Activated T-cell treated with anti-CD3 and anti-CD28 coated beads, Interleukin-2, amount 50 U/mL, for 4 hours (primary cell): ENCODE data around the gene SLC3A2. TPM values are rescaled to one million over a fixed set of nuclear protein-coding genes. Genes with fewer than 3 reads are reported as not detected.

Source experiments
- ATAC-seq, 2 donors: fragments of 200-7000 bp; cut with Tn5 transposase; one replicate each; pipeline ENCODE4 v1.10.0; 2021
- DNase-seq: peaks from one replicate; pipeline ENCODE4 v3.0.0-alpha.2; 2020
- H3K27me3 Mint-ChIP-seq: one replicate; pipeline ENCODE4 v1.8.0; 2021; ENCODE audit warnings: low read depth, mixed read lengths
- H3K36me3 Mint-ChIP-seq: one replicate; pipeline ENCODE4 v1.8.0; 2022; ENCODE audit warnings: mixed read lengths; ENCODE audit not compliant: insufficient read depth
- H3K4me1 Mint-ChIP-seq: one replicate; pipeline ENCODE4 v1.8.0; 2021; ENCODE audit warnings: low read depth, mixed read lengths
- H3K4me3 Mint-ChIP-seq: one replicate; pipeline ENCODE4 v1.8.0; 2021; ENCODE audit warnings: mild to moderate bottlenecking, moderate library complexity, mixed read lengths
- H3K9me3 Mint-ChIP-seq: one replicate; pipeline ENCODE4 v1.8.0; 2021; ENCODE audit warnings: mixed read lengths
- total RNA-seq, 3 donors: library from RNA; stranded (reverse); gene quantifications; one replicate each; pipeline ENCODE4 v1.2.1, GENCODE V29; 2021

SLC3A2 gene
- total RNA-seq, 3 donors from 2014 or later, result 580 to 683 (median 586) TPM

DNA sequence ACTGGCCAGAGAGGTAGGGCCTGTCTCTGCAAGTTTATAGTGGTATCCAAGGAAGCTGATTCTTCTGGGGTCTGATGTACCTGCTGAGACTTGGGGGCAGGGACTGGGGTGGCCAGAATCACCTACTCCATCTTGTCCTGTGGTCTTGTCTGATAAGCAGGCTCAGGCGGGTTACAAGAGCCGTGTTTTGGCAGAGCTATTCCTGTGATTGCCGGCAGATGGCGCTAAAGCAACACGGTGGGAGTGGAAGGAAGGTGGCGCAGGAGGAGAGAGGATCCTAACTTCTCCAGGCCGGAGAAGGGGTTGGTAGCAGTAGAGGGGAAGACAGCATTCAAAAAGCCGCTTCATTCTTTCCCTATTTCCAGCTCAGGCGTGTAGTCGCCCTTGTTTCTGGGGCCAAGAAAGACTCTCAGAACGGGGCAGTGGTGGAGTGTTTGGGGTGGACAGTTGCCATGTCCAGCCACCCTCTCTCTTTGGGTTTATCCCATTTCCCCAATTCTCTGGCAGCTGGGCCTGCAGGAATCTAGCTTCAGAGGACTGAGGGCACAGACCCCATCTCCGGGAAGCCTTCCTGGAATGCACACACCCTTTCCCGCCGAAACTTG is 25.3 kb downstream of the SLC3A2 start:
- DNase-seq (peak; percentile 76), ATAC-seq (peak; percentile 69 to 72)
- Mint-ChIP-seq H3K4me3 (no peak overlapping the region), H3K9me3 (no peaks in the 10 kb centered on the region), H3K4me1 (peaks cover 17% of the 10 kb centered on the region), H3K27me3 (peaks cover 11% of the 10 kb centered on the region), H3K36me3 (no peaks in the 10 kb centered on the region)

DNA sequence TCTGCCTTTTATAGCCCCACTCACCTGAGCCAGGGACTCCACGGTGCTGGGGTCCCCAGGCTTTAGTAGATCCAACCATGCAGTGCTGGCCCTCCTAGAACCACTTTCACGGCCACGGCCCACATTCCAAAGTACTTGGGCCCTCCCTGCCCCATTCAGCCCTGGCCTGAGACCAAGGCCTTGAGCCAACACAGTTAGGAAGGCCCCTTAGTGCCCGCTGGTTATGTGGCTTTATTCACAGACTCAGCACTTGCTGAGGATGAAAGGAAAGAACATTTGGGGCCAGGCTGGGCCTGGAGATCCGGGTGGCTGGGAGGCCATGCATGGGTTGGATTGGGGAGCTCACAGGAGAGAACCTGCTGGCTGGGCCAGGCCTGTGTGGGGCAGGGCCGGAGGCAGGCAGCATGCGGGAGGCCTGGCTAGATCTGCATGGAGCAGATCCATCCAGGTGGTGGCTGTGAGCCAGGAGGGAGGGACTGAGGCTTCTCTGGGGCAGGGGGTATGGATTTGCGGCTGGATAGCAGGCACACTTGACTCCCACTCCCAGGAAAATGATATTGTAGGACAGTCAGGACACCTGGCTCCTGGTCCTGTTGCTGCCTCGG is 27.9 kb downstream of the SLC3A2 start:
- Mint-ChIP-seq H3K27me3 (peaks cover 16% of the 10 kb centered on the region), H3K4me3 (no peak overlapping the region), H3K9me3 (no peaks in the 10 kb centered on the region), H3K36me3 (no peaks in the 10 kb centered on the region), H3K4me1 (no peaks in the 10 kb centered on the region)
- ATAC-seq (no peak), DNase-seq (no peak)

DNA sequence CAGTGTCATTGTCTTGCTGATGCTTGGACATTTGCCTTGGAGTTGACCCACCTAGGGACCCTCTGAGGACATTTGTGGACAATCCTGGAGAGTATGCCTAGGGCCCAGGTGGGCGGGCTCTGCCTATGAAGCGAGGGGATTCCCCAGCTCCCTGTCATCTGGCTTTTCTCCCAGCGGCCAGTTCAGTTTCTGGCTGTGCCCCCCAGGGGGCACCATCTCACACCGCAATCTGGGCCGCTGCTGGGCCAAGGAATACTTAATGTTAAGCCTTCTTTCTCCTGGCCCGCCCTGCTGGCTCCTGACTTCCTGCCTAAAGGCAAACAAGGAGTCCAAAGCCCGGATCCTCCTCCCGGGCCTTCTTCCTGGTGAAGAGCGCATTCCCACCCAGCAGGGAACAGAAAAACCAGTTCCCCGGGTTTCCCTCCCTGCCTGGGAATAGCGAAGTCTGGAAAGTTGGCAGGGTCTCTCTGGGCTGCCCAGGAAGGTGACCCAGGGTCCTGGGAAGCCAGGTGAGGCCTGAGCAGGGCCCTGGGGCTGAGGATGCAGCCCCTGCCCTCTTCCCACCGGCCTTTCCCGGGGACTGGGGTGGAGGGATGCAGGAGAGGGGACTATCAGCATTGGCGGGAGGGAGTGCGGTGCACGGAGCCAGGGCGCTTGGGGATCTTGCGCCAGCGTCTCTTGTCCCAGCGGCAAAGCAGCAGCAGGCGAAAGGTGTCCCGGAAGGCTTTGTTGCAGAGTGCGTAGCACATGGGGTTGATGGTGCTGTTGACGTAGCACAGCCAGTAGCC is 28.6 kb downstream of the SLC3A2 start:
- no peak overlapping the region for H3K4me3 Mint-ChIP-seq
- H3K36me3 Mint-ChIP-seq, result no peaks in the 10 kb centered on the region
- H3K27me3 Mint-ChIP-seq, result peaks cover 11% of the 10 kb centered on the region
- DNase-seq (no peak), ATAC-seq (peak in 1 of 2 donors; percentile 49)
- no peaks in the 10 kb centered on the region for H3K4me1 Mint-ChIP-seq
- no peaks in the 10 kb centered on the region for H3K9me3 Mint-ChIP-seq

DNA sequence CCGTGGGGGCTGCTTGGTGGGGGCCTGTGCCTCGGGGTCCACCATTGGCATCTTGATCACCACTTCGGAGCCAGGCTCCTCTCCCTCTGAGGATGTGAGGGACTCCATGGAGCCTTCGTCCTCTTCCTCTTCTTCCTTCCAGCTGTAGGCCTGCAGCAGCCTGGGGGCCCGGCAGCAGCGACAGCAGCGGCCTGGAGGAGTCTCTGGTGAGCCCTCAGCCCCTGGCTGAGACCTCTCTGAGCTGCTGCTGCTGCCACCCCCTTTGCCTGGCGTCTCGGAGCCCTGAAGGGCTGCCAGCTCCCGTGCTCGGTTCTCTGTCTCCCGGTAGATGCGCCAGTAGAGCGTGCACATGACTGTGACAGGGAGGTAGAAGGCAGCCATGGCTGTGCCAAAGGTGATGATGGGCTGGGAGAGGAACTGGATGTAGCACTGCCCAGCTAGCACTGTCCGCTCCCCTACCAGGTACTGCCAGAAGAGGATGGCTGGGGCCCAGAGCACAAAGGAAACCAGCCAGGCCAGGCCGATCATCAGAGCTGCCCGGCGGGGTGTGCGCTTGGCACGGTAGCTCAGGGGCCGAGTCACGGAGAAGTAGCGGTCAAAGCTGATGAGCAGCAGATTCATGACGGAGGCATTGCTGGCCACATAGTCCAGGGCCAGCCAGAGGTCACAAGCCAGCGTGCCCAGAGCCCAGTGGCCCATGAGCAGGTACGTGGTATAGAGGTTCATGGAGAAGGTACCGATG is 29.6 kb downstream of the SLC3A2 start:
- ATAC-seq, result no peak

DNA sequence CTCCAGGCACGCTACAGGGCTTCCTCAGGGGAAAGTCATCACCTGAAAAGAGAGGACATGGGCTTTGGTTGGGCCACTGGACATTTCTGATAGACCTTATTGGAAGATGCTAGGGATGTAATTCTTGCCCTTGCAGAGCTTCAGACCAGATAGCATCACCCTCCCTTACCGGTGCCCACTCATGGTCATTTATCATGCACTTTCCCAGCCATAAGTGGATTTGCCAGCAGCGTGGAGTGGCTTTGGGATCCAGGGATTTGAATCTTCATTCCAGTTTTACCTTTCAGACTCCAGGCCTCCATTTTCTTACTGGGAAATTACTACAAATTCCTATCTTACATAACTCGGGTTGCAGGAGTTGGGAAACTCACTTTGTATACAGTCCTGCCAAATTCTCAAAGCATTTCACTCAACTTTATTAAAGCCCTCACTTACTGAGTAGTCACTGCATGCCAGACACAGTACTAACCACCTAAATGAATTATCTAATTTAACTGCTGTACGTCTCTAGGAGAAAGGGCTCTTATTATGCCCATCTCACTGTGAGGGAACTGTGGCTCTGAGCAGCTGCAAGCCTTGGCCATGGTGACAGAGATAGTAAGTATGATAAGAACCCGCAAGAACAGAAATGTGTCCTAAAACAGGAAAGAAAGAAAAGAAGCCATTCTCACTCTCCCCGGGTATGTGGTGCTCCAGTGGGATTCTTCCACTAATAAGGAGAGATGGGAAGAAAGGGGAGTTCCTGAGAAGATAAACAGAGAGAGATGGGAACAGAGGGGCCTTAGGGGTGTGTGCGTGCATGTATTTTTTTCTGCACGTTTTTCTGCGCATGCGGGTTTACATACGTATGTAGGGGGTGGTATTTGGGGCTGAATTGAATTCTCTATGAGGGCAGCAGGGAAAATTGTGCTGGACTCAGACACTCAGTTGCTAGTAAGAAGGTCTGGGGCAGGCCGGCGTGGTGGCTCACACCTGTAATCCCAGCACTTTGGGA is 30.7 kb downstream of the SLC3A2 start:
- Mint-ChIP-seq H3K36me3 (no peaks in the 10 kb centered on the region), H3K4me3 (no peak overlapping the region), H3K27me3 (peaks cover 6% of the 10 kb centered on the region), H3K4me1 (no peaks in the 10 kb centered on the region), H3K9me3 (no peaks in the 10 kb centered on the region)
- DNase-seq, result no peak
- no peak for ATAC-seq

More for the DNA sequence above, 29.6 kb downstream of the SLC3A2 start:
- Mint-ChIP-seq H3K9me3 (no peaks in the 10 kb centered on the region), H3K4me1 (no peaks in the 10 kb centered on the region), H3K4me3 (no peak overlapping the region), H3K27me3 (peaks cover 9% of the 10 kb centered on the region), H3K36me3 (no peaks in the 10 kb centered on the region)
- no peak for DNase-seq

DNA sequence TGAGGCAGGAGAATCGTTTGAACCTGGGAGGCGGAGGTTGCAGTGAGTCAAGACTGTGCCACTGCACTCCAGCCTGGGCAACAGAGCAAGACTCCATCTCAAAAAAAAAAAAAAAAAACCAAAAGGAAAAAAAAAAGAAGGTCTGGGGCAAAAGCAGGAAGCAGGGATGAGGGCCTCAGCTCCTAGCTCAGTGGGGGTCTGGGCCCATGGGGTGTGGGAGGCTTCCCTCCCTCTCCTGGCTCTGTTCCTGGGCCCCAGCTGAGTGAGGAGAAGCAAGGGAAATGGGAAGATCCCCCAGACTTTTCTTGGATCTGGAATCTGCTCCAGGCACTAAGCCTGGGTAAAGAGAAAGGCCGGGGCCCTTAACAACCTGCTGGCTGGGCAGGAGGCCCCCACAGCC is 31.6 kb downstream of the SLC3A2 start:
- H3K4me3 Mint-ChIP-seq, result no peak overlapping the region
- ATAC-seq (no peak), DNase-seq (no peak)
- no peaks in the 10 kb centered on the region for H3K9me3 Mint-ChIP-seq
- no peaks in the 10 kb centered on the region for H3K4me1 Mint-ChIP-seq
- H3K36me3 Mint-ChIP-seq, result no peaks in the 10 kb centered on the region
- peaks cover 6% of the 10 kb centered on the region for H3K27me3 Mint-ChIP-seq

DNA sequence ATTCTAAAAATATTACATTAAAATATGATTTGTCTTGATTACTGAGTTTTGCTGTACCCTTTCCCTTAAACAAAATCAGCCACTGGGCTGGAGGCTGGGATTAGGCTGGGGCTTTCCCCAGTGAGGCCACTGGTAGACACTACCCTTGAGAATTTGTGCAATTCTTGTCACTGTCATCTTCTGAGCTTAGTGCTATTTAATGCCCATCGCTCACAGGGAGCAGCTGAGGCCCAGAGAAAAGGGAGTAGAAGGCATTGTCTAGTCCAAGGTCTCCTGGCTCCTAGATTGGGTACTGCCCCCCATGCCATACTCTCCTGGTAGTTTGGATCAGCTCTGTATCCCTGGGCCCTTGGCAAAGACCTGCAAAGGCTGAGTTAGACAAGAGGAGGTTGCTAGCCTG is 33.7 kb downstream of the SLC3A2 start:
- no peak overlapping the region for H3K4me3 Mint-ChIP-seq
- DNase-seq, result no peak
- no peak for ATAC-seq
- H3K27me3 Mint-ChIP-seq, result peaks cover 11% of the 10 kb centered on the region
- no peaks in the 10 kb centered on the region for H3K9me3 Mint-ChIP-seq
- no peaks in the 10 kb centered on the region for H3K4me1 Mint-ChIP-seq
- no peaks in the 10 kb centered on the region for H3K36me3 Mint-ChIP-seq

DNA sequence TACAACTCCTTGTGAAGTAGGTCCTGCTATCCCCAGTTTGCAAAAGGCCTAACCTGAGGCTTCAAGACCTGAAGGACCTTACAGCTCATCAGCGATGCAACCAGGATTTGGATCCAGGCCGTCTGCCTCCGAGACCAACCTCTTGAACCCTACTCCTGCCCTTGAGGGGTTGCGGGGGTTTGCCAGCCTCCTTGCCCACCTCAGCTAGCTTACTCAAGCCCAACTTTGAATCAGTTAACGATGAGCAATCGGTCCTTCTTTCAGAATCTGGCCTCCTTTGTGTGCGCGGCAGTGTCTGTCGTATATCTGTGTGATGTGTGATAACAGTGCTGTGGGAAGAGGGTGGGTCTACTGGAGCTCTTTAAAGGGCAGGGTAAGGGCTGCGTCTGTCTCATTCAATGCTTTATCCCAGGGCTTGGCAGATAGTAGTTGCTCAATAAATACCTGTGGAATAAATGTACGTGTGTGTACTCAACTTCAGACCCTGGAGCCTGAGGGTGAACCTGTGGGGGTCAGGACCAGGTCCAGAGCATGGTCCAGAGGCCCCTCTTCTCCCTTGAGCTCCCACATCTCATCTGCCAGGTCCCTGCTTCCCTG is 37.3 kb downstream of the SLC3A2 start:
- Mint-ChIP-seq H3K4me1 (peaks cover 5% of the 10 kb centered on the region), H3K9me3 (no peaks in the 10 kb centered on the region), H3K4me3 (no peak overlapping the region), H3K27me3 (peaks cover 14% of the 10 kb centered on the region), H3K36me3 (no peaks in the 10 kb centered on the region)
- DNase-seq (no peak), ATAC-seq (no peak)

DNA sequence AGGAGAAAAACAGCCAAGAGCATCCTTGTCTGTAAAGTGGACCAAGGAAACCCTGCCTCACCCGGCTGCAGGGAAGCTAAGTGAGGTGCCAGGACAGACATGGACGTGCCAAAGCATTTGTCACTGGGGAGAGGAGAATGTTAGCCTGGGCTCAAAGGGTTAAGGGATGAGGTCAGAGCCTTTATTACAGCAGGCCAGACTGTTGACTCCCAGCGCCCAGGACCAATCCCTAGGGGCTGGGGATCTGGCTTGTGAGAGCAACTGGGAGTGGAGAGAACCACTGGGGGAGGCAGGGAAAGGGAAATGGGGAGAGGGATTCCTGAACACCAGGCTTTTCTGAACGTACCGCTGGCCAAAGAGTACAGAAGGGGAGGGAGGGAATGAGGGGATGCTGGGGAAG is 37.8 kb downstream of the SLC3A2 start:
- no peak for DNase-seq
- no peaks in the 10 kb centered on the region for H3K9me3 Mint-ChIP-seq
- H3K4me3 Mint-ChIP-seq, result no peak overlapping the region
- ATAC-seq, result no peak
- H3K36me3 Mint-ChIP-seq, result no peaks in the 10 kb centered on the region
- peaks cover 8% of the 10 kb centered on the region for H3K4me1 Mint-ChIP-seq
- H3K27me3 Mint-ChIP-seq, result peaks cover 16% of the 10 kb centered on the region

DNA sequence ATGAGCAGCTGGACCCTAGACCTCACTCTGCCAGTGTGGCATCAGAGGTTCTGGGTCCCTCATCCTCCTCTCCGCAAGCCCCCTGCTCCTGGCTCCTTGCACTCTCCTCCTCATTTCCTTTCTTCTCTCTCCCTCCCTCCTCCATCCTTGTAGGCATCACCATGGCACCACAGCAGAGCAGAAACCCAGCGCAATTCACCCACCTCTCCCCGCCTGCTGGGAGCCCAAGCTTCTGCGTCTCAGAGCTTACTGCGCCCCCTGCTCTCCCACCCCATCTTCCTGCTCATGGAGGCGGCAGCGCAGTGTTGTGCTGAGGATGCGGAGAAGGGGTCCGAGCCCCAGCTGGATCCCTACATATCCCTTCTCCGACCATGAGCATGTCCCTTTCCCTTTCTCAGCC is 38.8 kb downstream of the SLC3A2 start:
- Mint-ChIP-seq H3K36me3 (no peaks in the 10 kb centered on the region), H3K4me1 (peaks cover 14% of the 10 kb centered on the region), H3K27me3 (peaks cover 21% of the 10 kb centered on the region), H3K9me3 (no peaks in the 10 kb centered on the region), H3K4me3 (no peak overlapping the region)
- ATAC-seq, result no peak
- DNase-seq, result no peak

DNA sequence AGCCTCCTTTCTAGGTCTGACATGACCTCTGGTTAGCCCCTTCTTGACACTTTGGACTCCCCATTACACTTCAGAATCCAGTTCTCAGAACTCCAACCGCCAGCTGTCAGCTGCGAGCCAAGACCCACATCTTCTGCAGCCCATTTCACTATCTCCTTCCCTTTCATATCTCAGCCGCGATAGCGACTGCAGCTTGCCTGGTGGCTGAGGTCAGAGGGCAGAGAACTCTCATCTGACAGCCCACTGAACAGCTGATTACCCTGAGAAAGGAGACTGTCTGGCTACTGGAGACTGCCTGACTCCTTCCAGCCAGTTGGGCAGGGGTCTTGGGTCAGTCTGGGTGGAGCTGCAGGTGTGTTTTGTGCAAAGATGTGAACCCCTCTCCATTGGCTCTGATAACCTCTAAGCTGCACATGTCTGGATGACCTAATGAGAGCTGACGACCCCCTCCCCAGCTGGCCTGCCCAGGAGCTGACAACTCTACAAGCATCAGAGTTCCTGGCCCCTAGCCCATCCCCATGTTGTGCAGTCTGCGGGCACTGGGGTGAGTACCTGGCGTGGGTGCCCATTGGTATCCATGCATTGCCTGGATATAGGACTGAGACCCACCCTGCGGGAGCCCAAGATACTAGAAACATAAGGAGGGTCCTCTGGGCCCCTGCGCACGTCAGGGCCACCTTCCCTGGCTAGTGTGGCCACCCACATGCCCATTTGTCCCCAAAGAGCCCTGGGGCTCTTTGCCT is 39.4 kb downstream of the SLC3A2 start:
- no peaks in the 10 kb centered on the region for H3K36me3 Mint-ChIP-seq
- H3K27me3 Mint-ChIP-seq, result peaks cover 22% of the 10 kb centered on the region
- H3K4me1 Mint-ChIP-seq, result peaks cover 14% of the 10 kb centered on the region
- ATAC-seq (no peak), DNase-seq (no peak)
- H3K4me3 Mint-ChIP-seq, result no peak overlapping the region
- no peaks in the 10 kb centered on the region for H3K9me3 Mint-ChIP-seq

DNA sequence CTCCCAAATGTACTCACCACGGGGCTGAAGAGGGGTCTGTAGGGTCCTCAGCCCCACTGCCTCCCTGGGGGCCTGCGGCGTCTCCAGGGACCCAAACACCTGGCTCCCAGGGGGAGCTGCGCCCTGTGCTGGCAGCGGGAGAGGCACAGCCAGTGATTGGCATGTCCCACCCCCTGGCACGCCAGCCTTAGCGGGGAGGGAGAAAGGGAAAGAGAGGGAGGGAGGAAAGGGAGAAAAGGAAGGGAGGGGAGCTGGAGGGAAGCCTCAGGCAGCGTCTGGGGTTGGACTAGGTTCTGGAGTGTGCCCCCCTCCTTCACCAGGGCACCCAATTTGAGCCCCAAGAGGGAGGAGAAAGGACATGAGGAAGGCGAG is 40.5 kb downstream of the SLC3A2 start, which contains the start of gene CHRM1:
CHRM1 (minus strand) TSS at position 163 of the 372 bp plus-strand sequence. CDS start 10,263 bp downstream, outside the sequence.
- H3K4me1 Mint-ChIP-seq, result peaks cover 24% of the 10 kb centered on the region
- H3K27me3 Mint-ChIP-seq, result peaks cover 33% of the 10 kb centered on the region
- H3K36me3 Mint-ChIP-seq, result no peaks in the 10 kb centered on the region
- no peak for ATAC-seq
- H3K4me3 Mint-ChIP-seq, result no peak within 1 kb of the TSS
- H3K9me3 Mint-ChIP-seq, result no peaks in the 10 kb centered on the region
- no peak for DNase-seq
